NOMO-1 (cell line): Measurements from ENCODE around the gene BCL11A.
A peak's percentile ranks its signal among the peaks of the same experiment; 100 is the strongest.

Source experiments
- DNase-seq, 2 experiments: peaks; one replicate each; lab custom pipeline; 2025; ENCODE audit not compliant: unreplicated experiment in 2 of 2; lab: John Stamatoyannopoulos, UW

BCL11A gene

GRCh38 chr2:60490441-60490840 lies 63.0 kb downstream of the BCL11A start:
- DNase-seq = no peak

DNA sequence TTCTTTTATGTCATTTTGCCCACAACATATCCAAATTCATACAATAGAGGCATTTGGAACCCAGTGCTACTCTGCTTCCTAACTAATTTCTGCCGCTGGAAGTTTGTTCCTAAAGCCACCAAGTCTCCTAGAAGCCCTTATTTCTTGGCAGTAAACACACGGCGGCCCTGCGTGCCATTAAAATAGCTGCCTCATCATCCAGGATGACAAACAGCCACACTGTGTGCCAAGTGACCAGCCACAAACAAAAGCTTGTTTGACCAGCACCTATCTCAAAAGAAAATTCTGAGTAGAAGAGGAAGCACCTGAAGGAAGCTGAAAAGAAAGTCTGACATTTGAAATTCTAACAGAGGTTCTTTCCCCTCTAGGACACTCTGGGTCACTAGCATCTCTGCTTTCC lies 64.2 kb downstream of the BCL11A start:
- no peak for DNase-seq

GRCh38 chr2:60488291-60488690 lies 65.2 kb downstream of the BCL11A start:
- DNase-seq = no peak

- no peak for DNase-seq
Measured at GRCh38 chr2:60487174-60487573, 66.3 kb downstream of the BCL11A start.

DNA sequence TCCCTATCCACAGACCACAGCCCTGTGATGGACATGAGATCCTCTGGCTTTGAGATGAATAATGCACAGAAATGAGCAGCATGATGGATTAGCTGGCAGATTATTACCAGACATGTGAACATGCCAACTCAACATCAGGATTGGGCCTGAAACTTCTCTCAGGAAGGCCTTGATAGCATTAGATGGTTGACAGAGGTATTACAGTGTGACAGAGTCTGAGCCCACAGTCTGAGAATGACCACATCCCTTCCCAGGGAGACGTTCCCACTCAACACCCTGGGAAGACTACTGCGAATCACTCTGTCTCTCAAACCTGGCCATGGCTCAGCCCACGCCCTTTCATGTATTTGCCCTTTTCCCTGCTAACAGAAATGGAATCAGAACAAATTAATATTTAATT lies 66.9 kb downstream of the BCL11A start:
- no peak for DNase-seq

- DNase-seq = no peak
Measured at GRCh38 chr2:60486067-60486466, 67.4 kb downstream of the BCL11A start.

- DNase-seq = no peak
Measured at GRCh38 chr2:60485550-60485949, 67.9 kb downstream of the BCL11A start.

GRCh38 chr2:60485055-60485454 lies 68.4 kb downstream of the BCL11A start:
- DNase-seq = no peak

- DNase-seq = peak; percentile 25 to 83
Measured at GRCh38 chr2:60484133-60484645, 69.3 kb downstream of the BCL11A start.

- no peak for DNase-seq
Measured at GRCh38 chr2:60483401-60483800, 70.1 kb downstream of the BCL11A start.

DNA sequence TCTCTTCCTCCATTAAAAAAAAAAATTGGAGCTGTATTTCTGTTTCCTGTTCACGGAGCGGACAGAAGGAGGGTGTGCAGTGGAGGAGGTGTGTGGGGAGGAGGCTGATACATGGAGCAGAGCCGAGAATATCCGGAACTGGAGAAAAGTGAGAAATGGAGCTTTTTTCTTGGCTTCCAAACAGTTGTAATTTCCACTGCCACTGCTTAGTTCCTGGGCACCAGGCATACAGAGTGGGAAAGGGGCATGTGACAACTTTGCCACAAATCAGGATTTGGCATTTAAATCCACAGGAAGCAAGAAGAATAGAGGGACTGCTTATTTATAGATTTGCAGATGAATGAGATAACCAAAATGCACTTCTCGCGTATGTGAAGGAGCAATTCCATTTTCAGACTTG lies 71.2 kb downstream of the BCL11A start:
- no peak for DNase-seq

DNA sequence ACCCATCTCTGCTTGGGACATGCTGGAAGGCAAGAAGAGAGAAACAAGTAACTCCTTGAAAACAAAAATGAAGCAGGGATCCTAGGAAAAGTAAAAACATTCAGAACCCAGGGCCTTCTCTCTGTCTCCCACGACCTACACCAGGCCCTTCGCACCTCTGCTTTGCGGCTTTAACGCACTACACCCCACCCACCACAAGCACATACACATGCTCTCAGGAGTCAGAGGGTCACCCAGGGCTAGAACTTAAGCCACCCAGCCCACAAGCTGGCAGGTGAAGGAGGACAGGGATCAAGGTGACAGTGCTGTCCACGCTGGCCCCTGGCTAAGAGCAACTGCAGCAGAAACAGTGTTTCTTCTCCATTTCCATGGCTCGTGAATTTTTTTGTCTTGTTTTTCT lies 72.2 kb downstream of the BCL11A start:
- no peak for DNase-seq

GRCh38 chr2:60480089-60480773 lies 73.2 kb downstream of the BCL11A start:
- no peak for DNase-seq

DNA sequence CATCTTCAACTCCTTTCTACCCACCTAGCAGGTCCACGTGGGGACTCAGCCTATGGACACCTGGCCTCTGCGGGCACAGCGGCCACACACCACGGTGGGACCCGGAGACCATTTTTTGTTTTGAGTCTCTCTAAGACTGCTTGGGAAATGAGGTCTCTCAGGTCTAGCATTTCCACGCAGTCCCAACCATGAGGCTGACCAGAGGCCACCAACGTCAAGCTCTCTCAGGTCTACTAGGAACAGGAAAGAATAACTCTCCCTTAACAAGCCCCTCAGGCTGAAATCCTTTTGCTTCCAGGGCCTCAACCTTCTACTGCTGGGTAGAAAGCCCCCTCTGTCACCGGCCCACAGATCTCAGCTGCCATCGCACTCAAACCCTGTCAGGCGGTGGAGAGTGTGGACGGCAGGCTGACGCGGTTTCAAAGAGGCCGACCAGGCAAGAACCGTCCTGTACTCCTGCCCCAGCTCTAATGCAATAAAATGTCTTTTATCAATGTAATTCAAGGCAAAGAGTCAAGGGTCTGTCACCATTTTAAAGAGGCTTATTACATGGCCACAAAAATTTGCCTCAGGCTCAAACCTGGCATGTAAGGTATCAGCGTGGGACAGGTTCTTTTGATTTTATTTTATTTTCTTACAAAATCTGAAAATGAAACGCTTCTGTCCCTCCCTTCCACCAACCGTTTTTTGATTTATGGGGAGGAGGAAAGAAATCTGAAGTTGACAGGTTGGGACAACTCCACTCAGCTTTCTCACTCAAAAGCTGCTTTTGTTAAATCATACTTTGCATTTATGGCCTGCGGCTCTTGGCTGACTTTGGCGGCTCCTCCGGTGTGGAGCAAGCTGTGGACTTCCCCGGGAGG lies 74.0 kb downstream of the BCL11A start:
- no peak for DNase-seq

- no peak for DNase-seq
Measured at GRCh38 chr2:60478660-60479059, 74.8 kb downstream of the BCL11A start.

DNA sequence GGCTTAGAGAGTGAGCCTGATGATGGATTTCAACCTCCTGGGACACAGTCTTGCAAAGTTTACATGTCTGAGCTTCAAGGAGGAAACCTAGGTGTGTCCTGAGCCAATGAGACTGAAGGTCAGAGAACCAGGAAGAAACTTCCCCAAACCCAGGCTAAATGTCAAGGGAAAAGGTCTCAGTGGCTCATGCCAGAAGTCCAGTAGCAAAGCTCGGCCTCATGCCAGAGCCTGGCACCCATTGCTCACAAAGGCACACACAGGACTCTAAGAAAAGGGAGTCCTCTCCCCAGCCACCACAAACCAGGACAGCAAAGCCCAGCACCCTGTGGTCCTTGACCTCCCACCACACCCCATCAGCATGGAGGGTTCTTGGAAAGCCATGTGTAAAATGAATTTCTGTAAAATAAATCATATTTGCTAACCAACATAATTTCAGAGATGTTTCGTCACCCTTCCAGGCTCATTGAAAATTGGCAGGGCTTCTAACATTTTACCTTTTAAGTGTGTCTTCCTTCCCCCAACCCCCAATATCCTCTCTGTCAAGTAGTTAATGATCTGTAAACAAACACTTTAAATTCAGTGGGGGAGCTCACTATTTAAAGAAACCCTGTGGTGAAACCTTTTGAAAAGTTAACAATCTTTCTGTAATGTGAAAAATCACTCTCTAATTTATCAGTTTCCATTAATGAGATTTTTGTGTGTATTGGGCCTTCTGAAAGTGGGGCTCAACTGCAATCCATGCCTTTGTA lies 77.1 kb downstream of the BCL11A start:
- DNase-seq = no peak

- DNase-seq = no peak
Measured at GRCh38 chr2:60475123-60475830, 78.2 kb downstream of the BCL11A start.

DNA sequence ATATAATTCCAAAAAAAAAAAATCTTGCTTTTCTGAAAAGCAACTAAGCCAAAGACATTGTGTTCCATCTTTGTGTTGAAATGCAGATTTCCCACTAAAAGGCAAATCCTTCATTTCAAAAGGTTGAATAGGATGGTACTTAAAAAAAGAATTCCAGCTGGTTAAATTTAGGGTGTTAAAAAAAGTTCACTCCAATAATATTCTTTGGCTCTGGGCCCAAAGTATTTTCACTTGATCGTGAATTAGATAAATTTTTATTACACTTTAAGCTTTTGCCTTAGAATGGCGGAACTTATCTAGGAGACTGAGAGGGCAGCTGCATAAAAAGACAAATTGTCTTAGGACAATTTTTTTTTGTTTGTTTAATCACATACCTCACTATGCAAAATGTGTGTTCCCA lies 79.2 kb downstream of the BCL11A start:
- DNase-seq = no peak

- no peak for DNase-seq
Measured at GRCh38 chr2:60473546-60473945, 79.9 kb downstream of the BCL11A start.

GRCh38 chr2:60472663-60473289 lies 80.7 kb downstream of the BCL11A start:
- no peak for DNase-seq
